ENCODE data around the gene SLC9A8.

- no peak for TF ChIP-seq CTCF (conservative IDR thresholded peaks at IDR 0.05)
- TF ChIP-seq EZH2 (IDR thresholded peaks at IDR 0.05; ENCODE audit: low read depth), result no peak
These were observed 97.7 kb downstream of the SLC9A8 start for GRCh38 chr20:49910340-49910706.
